HG03103 (cell line): Measurements from ENCODE around the gene DCAF12.
"Not testable (repeated sequence)": the region's sequence is repeated elsewhere in the genome, so short reads cannot be mapped to it uniquely, and the experiment has no call there.

ENCODE experiments used
- ATAC-seq: cut with Tn5 transposase; IDR thresholded peaks from one replicate; pipeline ENCODE4 v1.9.1; 2021; ENCODE audit warnings: low read depth; ENCODE audit not compliant: unreplicated experiment

DCAF12 gene

GRCh38 chr9:34126207-34127034 lies at the start of gene DCAF12:
DCAF12 (minus strand) TSS chr9:34126698; CDS start chr9:34126431, 267 bp downstream.
- peak; percentile 64 for ATAC-seq

- ATAC-seq = no peak
Measured at GRCh38 chr9:34176089-34176488, 49.6 kb upstream of the DCAF12 start.

- ATAC-seq = no peak
Measured at GRCh38 chr9:34171753-34172535, 45.4 kb upstream of the DCAF12 start.

GRCh38 chr9:34170237-34170991 lies 43.9 kb upstream of the DCAF12 start:
- no peak for ATAC-seq

- ATAC-seq = no peak
Measured at GRCh38 chr9:34169125-34169524, 42.6 kb upstream of the DCAF12 start.

- no peak for ATAC-seq
Measured at GRCh38 chr9:34163434-34163833, 36.9 kb upstream of the DCAF12 start.

GRCh38 chr9:34158362-34158869 lies 31.9 kb upstream of the DCAF12 start:
- ATAC-seq = no peak

- no peak for ATAC-seq
Measured at GRCh38 chr9:34157898-34158297, 31.4 kb upstream of the DCAF12 start.

- no peak for ATAC-seq
Measured at GRCh38 chr9:34157318-34157717, 30.8 kb upstream of the DCAF12 start.

- no peak for ATAC-seq
Measured at GRCh38 chr9:34154057-34154456, 27.6 kb upstream of the DCAF12 start.

- no peak for ATAC-seq
Measured at GRCh38 chr9:34151398-34151797, 24.9 kb upstream of the DCAF12 start.

- no peak for ATAC-seq
Measured at GRCh38 chr9:34145165-34145564, 18.7 kb upstream of the DCAF12 start.

- no peak for ATAC-seq
Measured at GRCh38 chr9:34143116-34143515, 16.6 kb upstream of the DCAF12 start.

GRCh38 chr9:34140853-34141252 lies 14.4 kb upstream of the DCAF12 start:
- no peak for ATAC-seq

GRCh38 chr9:34139477-34140146 lies 13.1 kb upstream of the DCAF12 start:
- no peak for ATAC-seq

- not testable (repeated sequence) for ATAC-seq
Measured at GRCh38 chr9:34138644-34139043, 12.1 kb upstream of the DCAF12 start.

- ATAC-seq = no peak
Measured at GRCh38 chr9:34134521-34134920, 8.0 kb upstream of the DCAF12 start.

GRCh38 chr9:34133436-34133949 lies 7.0 kb upstream of the DCAF12 start:
- ATAC-seq = no peak

- ATAC-seq = no peak
Measured at GRCh38 chr9:34131571-34131970, 5.1 kb upstream of the DCAF12 start.
